ENCODE data around the gene ZNF711. TPM values are rescaled to one million over a fixed set of nuclear protein-coding genes. Genes with fewer than 3 reads are reported as not detected.

The ZNF711 gene
- 10 to 100 TPM in 1 of 4 donors, 1 to 10 TPM in 2, under 1 TPM in 1; 0.51 to 71.3 (median 6.9) TPM for total RNA-seq

GRCh38 chrX:85243761-85244449, at the start of gene ZNF711, which contains the start of gene SATL1:
Gene ZNF711 (plus strand): TSS chrX:85243991. CDS start chrX:85247573, 3,582 bp downstream.
Gene SATL1 (minus strand): TSS chrX:85243779. CDS start chrX:85108968, 134,811 bp downstream.
- Histone ChIP-seq H3K36me3 (no peaks in the 10 kb centered on the region), H3K9me3 (no peaks in the 10 kb centered on the region), H3K4me1 (no peaks in the 10 kb centered on the region), H3K27me3 (no peaks in the 10 kb centered on the region), H3K27ac (peak within 1 kb of the TSS in 1 of 2 donors; percentile 36), H3K4me3 (peak within 1 kb of the TSS; percentile 46 to 48)
- intact Hi-C loops (cut with DNase I; ENCODE audit: low total_unique reads), result no loop called here
- DNase-seq, result peak; percentile 25 to 40
- TF ChIP-seq CTCF (IDR thresholded peaks at IDR 0.05) (no peak), POLR2A (IDR thresholded peaks at IDR 0.05) (peak in 1 of 2 donors; percentile 24)

GRCh38 chrX:85196319-85196718, 47.5 kb upstream of the ZNF711 start:
- TF ChIP-seq POLR2A (IDR thresholded peaks at IDR 0.05), result no peak
- no peak for TF ChIP-seq CTCF (IDR thresholded peaks at IDR 0.05)
- Histone ChIP-seq H3K27ac (no peak overlapping the region), H3K36me3 (no peaks in the 10 kb centered on the region), H3K9me3 (no peaks in the 10 kb centered on the region), H3K4me3 (no peak overlapping the region), H3K27me3 (no peaks in the 10 kb centered on the region), H3K4me1 (no peaks in the 10 kb centered on the region)
- no peak for DNase-seq
- intact Hi-C loops (cut with DNase I; ENCODE audit: low total_unique reads), result no loop called here

- no peaks in the 10 kb centered on the region for H3K4me1 ChIP-seq
- no peak overlapping the region for H3K27ac ChIP-seq
- no peaks in the 10 kb centered on the region for H3K36me3 ChIP-seq
- H3K9me3 ChIP-seq, result no peaks in the 10 kb centered on the region
- DNase-seq, result no peak
- no peak for TF ChIP-seq CTCF (IDR thresholded peaks at IDR 0.05)
- TF ChIP-seq POLR2A (IDR thresholded peaks at IDR 0.05), result no peak
- H3K4me3 ChIP-seq, result no peak overlapping the region
- intact Hi-C loops (cut with DNase I; ENCODE audit: low total_unique reads), result no loop called here
- no peaks in the 10 kb centered on the region for H3K27me3 ChIP-seq
Observed at GRCh38 chrX:85203461-85203970, 40.3 kb upstream of the ZNF711 start.

GRCh38 chrX:85213792-85214530, 29.8 kb upstream of the ZNF711 start:
- DNase-seq, result no peak
- no peak overlapping the region for H3K27ac ChIP-seq
- no peaks in the 10 kb centered on the region for H3K36me3 ChIP-seq
- H3K4me1 ChIP-seq, result no peaks in the 10 kb centered on the region
- H3K4me3 ChIP-seq, result no peak overlapping the region
- intact Hi-C loops (cut with DNase I; ENCODE audit: low total_unique reads), result no loop called here
- no peaks in the 10 kb centered on the region for H3K27me3 ChIP-seq
- H3K9me3 ChIP-seq, result no peaks in the 10 kb centered on the region
- TF ChIP-seq CTCF (IDR thresholded peaks at IDR 0.05) (no peak), POLR2A (IDR thresholded peaks at IDR 0.05) (no peak)

- Histone ChIP-seq H3K36me3 (no peaks in the 10 kb centered on the region), H3K9me3 (no peaks in the 10 kb centered on the region), H3K27me3 (no peaks in the 10 kb centered on the region), H3K4me1 (no peaks in the 10 kb centered on the region), H3K4me3 (no peak overlapping the region), H3K27ac (no peak overlapping the region)
- intact Hi-C loops (cut with DNase I; ENCODE audit: low total_unique reads), result no loop called here
- no peak for DNase-seq
- TF ChIP-seq CTCF (IDR thresholded peaks at IDR 0.05), result no peak
Observed at GRCh38 chrX:85215946-85216345, 27.8 kb upstream of the ZNF711 start.

Measured in uterus (tissue), 4 donors.